Neural crest cell (in vitro differentiated cells): ENCODE measurements around the gene LDLR. TPM values are rescaled to one million over a fixed set of nuclear protein-coding genes. Genes with fewer than 3 reads are reported as not detected.

Experiments used
- DNase-seq: peaks from one replicate; pipeline ENCODE4 v3.0.0; 2021; ENCODE audit warnings: low read depth, mixed read lengths, low spot score
- H3K27ac Mint-ChIP-seq: one replicate; pipeline ENCODE4 v1.8.0; 2021; ENCODE audit warnings: mild to moderate bottlenecking, mixed read lengths; ENCODE audit not compliant: unreplicated experiment
- H3K27me3 Mint-ChIP-seq: 2 replicates; pipeline ENCODE4 v1.8.0; 2021; ENCODE audit warnings: low read depth, mild to moderate bottlenecking, mixed read lengths
- H3K36me3 Mint-ChIP-seq: 2 replicates; pipeline ENCODE4 v1.8.0; 2021; ENCODE audit warnings: low read depth, mild to moderate bottlenecking, mixed read lengths
- H3K4me1 Mint-ChIP-seq: 2 replicates; pipeline ENCODE4 v1.8.0; 2021; ENCODE audit warnings: mixed read lengths
- H3K4me3 Mint-ChIP-seq: one replicate; pipeline ENCODE4 v1.8.0; 2021; ENCODE audit warnings: mild to moderate bottlenecking, mixed read lengths
- H3K9me3 Mint-ChIP-seq: 2 replicates; pipeline ENCODE4 v1.8.0; 2021; ENCODE audit warnings: mixed read lengths
- total RNA-seq: library from RNA; stranded (reverse); gene quantifications from 2 replicates; pipeline ENCODE4 v1.2.1, GENCODE V29; 2021
- TF ChIP-seq, protein P1 (sequence below): fragments of 200-600 bp; sonication (generic); conservative IDR thresholded peaks from 2 replicates; pipeline ENCODE4 v1.5.0; 2021; ENCODE audit warnings: antibody characterized with exemption, mild to moderate bottlenecking

The LDLR gene
- total RNA-seq, 1 donor from 2014 or later = 152 TPM

DNA sequence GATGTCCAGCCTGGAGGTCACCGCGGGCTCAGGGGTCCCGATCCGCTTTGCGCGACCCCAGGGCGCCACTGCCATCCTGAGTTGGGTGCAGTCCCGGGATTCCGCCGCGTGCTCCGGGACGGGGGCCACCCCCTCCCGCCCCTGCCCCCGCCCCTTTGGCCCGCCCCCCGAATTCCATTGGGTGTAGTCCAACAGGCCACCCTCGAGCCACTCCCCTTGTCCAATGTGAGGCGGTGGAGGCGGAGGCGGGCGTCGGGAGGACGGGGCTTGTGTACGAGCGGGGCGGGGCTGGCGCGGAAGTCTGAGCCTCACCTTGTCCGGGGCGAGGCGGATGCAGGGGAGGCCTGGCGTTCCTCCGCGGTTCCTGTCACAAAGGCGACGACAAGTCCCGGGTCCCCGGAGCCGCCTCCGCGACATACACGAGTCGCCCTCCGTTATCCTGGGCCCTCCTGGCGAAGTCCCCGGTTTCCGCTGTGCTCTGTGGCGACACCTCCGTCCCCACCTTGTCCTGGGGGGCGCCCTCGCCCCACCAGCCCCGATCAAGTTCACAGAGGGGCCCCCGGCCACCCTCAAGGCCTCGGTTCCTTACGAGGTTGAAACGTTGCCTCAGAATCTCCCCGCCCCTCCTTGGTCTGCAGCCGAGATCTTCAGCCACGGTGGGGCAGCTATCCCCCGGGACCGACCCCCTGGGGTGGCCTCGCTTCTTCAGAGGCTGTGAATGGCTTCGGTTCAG lies 1.2 kb downstream of the LDLR start:
- TF ChIP-seq, protein P1, sequence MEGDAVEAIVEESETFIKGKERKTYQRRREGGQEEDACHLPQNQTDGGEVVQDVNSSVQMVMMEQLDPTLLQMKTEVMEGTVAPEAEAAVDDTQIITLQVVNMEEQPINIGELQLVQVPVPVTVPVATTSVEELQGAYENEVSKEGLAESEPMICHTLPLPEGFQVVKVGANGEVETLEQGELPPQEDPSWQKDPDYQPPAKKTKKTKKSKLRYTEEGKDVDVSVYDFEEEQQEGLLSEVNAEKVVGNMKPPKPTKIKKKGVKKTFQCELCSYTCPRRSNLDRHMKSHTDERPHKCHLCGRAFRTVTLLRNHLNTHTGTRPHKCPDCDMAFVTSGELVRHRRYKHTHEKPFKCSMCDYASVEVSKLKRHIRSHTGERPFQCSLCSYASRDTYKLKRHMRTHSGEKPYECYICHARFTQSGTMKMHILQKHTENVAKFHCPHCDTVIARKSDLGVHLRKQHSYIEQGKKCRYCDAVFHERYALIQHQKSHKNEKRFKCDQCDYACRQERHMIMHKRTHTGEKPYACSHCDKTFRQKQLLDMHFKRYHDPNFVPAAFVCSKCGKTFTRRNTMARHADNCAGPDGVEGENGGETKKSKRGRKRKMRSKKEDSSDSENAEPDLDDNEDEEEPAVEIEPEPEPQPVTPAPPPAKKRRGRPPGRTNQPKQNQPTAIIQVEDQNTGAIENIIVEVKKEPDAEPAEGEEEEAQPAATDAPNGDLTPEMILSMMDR = no peak
- H3K4me3 Mint-ChIP-seq = peak overlapping the region; percentile 99
- H3K36me3 Mint-ChIP-seq = peaks cover 11% of the 10 kb centered on the region
- H3K9me3 Mint-ChIP-seq = no peaks in the 10 kb centered on the region
- peak overlapping the region; percentile 98 for H3K27ac Mint-ChIP-seq
- DNase-seq = peak; percentile 89
- H3K27me3 Mint-ChIP-seq = no peaks in the 10 kb centered on the region
- H3K4me1 Mint-ChIP-seq = peaks cover 39% of the 10 kb centered on the region

DNA sequence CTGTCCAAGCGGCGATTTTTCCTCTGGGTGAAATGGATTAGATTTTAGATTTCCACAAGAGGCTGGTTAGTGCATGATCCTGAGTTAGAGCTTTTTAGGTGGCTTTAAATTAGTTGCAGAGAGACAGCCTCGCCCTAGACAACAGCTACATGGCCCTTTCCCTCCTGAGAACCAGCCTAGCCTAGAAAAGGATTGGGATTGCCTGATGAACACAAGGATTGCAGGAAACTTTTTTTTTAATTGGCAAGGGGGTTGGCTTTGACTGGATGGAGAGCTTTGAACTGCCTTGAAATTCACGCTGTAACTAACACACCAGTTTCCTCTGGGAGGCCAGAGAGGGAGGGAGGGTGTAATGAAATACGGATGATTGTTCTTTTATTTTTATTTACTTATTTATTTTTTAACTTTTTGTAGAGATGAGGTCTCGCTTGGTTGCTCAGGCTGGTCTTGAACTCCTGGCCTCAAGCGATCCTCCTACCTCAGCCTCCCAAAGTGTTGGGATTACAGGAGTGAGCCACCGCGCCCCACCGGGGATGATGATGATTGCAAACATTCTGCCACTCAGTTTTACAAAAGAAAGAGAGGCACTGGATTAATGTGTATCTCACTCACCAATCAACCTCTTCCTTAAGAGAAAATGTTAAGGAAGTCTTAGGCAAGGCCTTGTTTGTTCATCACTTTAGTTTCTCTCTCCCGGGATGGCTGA lies 1.9 kb downstream of the LDLR start:
- Mint-ChIP-seq H3K36me3 (peaks cover 16% of the 10 kb centered on the region), H3K4me3 (peak overlapping the region; percentile 99), H3K4me1 (peaks cover 39% of the 10 kb centered on the region), H3K27ac (peak overlapping the region; percentile 95), H3K27me3 (no peaks in the 10 kb centered on the region), H3K9me3 (no peaks in the 10 kb centered on the region)
- TF ChIP-seq, protein P1 = no peak
- no peak for DNase-seq

GRCh38 chr19:11091703-11092153 lies 2.5 kb downstream of the LDLR start:
- Mint-ChIP-seq H3K4me3 (peak overlapping the region; percentile 99), H3K9me3 (no peaks in the 10 kb centered on the region), H3K36me3 (peaks cover 21% of the 10 kb centered on the region), H3K27ac (peak overlapping the region; percentile 95), H3K4me1 (peaks cover 44% of the 10 kb centered on the region), H3K27me3 (no peaks in the 10 kb centered on the region)
- TF ChIP-seq, protein P1 = no peak
- DNase-seq = no peak

DNA sequence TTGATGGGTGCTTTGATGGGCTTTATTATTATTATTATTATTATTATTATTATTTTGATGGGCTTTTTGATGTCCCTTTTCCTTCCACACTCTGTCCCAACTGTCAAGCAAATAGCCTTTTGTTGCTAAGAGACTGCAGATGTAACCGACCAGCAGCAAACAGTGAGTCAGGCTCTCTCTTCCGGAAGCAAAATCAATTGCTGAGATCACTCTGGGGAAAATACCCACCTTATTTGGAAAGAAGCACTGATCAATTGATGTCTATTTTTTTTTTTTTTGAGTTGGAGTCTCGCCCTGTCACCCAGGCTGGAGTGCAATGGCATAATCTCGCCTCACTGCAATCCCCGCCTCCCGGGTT lies 2.9 kb downstream of the LDLR start:
- Mint-ChIP-seq H3K27me3 (no peaks in the 10 kb centered on the region), H3K36me3 (peaks cover 21% of the 10 kb centered on the region), H3K4me1 (peaks cover 44% of the 10 kb centered on the region), H3K27ac (peak overlapping the region; percentile 19), H3K9me3 (no peaks in the 10 kb centered on the region), H3K4me3 (peak overlapping the region; percentile 99)
- no peak for DNase-seq
- TF ChIP-seq, protein P1 = no peak

GRCh38 chr19:11093689-11094238 lies 4.5 kb downstream of the LDLR start:
- DNase-seq = no peak
- Mint-ChIP-seq H3K27me3 (no peaks in the 10 kb centered on the region), H3K36me3 (peaks cover 21% of the 10 kb centered on the region), H3K27ac (peak overlapping the region; percentile 62), H3K9me3 (no peaks in the 10 kb centered on the region), H3K4me1 (peaks cover 38% of the 10 kb centered on the region), H3K4me3 (peak overlapping the region; percentile 99)
- TF ChIP-seq, protein P1 = no peak
